ENCODE results near the gene GAS7.

GAS7 gene

GRCh38 chr17:10192461-10192860 is 5.9 kb downstream of the GAS7 start:
- peaks cover 16% of the 10 kb centered on the region for H3K27me3 Mint-ChIP-seq
- H3K36me3 Mint-ChIP-seq, result peaks cover 8% of the 10 kb centered on the region
- no peak overlapping the region for H3K4me3 Mint-ChIP-seq
- ATAC-seq, result no peak
- no peaks in the 10 kb centered on the region for H3K4me1 Mint-ChIP-seq
- no peak overlapping the region for H3K27ac Mint-ChIP-seq
- H3K9me3 Mint-ChIP-seq, result peaks cover 16% of the 10 kb centered on the region

GRCh38 chr17:10187456-10187855 is 10.9 kb downstream of the GAS7 start:
- H3K4me1 Mint-ChIP-seq, result no peaks in the 10 kb centered on the region
- H3K36me3 Mint-ChIP-seq, result no peaks in the 10 kb centered on the region
- ATAC-seq, result no peak
- no peaks in the 10 kb centered on the region for H3K9me3 Mint-ChIP-seq
- no peak overlapping the region for H3K27ac Mint-ChIP-seq
- H3K4me3 Mint-ChIP-seq, result no peak overlapping the region
- H3K27me3 Mint-ChIP-seq, result no peaks in the 10 kb centered on the region

GRCh38 chr17:10186771-10187410 is 11.5 kb downstream of the GAS7 start:
- ATAC-seq, result no peak

GRCh38 chr17:10183931-10184930 is 14.2 kb downstream of the GAS7 start:
- Mint-ChIP-seq H3K27ac (no peak overlapping the region), H3K36me3 (no peaks in the 10 kb centered on the region), H3K27me3 (no peaks in the 10 kb centered on the region), H3K9me3 (no peaks in the 10 kb centered on the region), H3K4me3 (no peak overlapping the region), H3K4me1 (no peaks in the 10 kb centered on the region)
- no peak for ATAC-seq

More at GRCh38 chr17:10186771-10187410, 11.5 kb downstream of the GAS7 start:
- Mint-ChIP-seq H3K4me1 (no peaks in the 10 kb centered on the region), H3K36me3 (no peaks in the 10 kb centered on the region), H3K27me3 (no peaks in the 10 kb centered on the region), H3K9me3 (no peaks in the 10 kb centered on the region), H3K27ac (no peak overlapping the region), H3K4me3 (no peak overlapping the region)

- Mint-ChIP-seq H3K36me3 (no peaks in the 10 kb centered on the region), H3K9me3 (no peaks in the 10 kb centered on the region), H3K4me3 (no peak overlapping the region), H3K4me1 (no peaks in the 10 kb centered on the region), H3K27me3 (no peaks in the 10 kb centered on the region), H3K27ac (no peak overlapping the region)
- ATAC-seq, result no peak
These were observed 15.6 kb downstream of the GAS7 start for GRCh38 chr17:10182785-10183184.

GRCh38 chr17:10178506-10178991 is 19.9 kb downstream of the GAS7 start:
- Mint-ChIP-seq H3K4me1 (no peaks in the 10 kb centered on the region), H3K4me3 (no peak overlapping the region), H3K27ac (no peak overlapping the region), H3K36me3 (no peaks in the 10 kb centered on the region), H3K9me3 (no peaks in the 10 kb centered on the region), H3K27me3 (no peaks in the 10 kb centered on the region)
- ATAC-seq, result no peak

GRCh38 chr17:10177913-10178505 is 20.4 kb downstream of the GAS7 start:
- Mint-ChIP-seq H3K27me3 (no peaks in the 10 kb centered on the region), H3K36me3 (no peaks in the 10 kb centered on the region), H3K4me3 (no peak overlapping the region), H3K9me3 (peaks cover under 1% of the 10 kb centered on the region), H3K4me1 (no peaks in the 10 kb centered on the region), H3K27ac (no peak overlapping the region)
- ATAC-seq, result no peak

GRCh38 chr17:10177131-10177912 is 21.1 kb downstream of the GAS7 start:
- Mint-ChIP-seq H3K4me1 (peaks cover 4% of the 10 kb centered on the region), H3K27ac (no peak overlapping the region), H3K4me3 (no peak overlapping the region), H3K27me3 (peaks cover 4% of the 10 kb centered on the region), H3K36me3 (no peaks in the 10 kb centered on the region), H3K9me3 (peaks cover 4% of the 10 kb centered on the region)
- ATAC-seq, result no peak

GRCh38 chr17:10173913-10174312 is 24.5 kb downstream of the GAS7 start:
- H3K36me3 Mint-ChIP-seq, result no peaks in the 10 kb centered on the region
- no peak overlapping the region for H3K4me3 Mint-ChIP-seq
- H3K27me3 Mint-ChIP-seq, result peaks cover 9% of the 10 kb centered on the region
- H3K9me3 Mint-ChIP-seq, result peaks cover 10% of the 10 kb centered on the region
- ATAC-seq, result no peak
- H3K4me1 Mint-ChIP-seq, result peaks cover 11% of the 10 kb centered on the region
- no peak overlapping the region for H3K27ac Mint-ChIP-seq

- H3K9me3 Mint-ChIP-seq, result peaks cover 10% of the 10 kb centered on the region
- no peak overlapping the region for H3K27ac Mint-ChIP-seq
- no peak for ATAC-seq
- H3K36me3 Mint-ChIP-seq, result no peaks in the 10 kb centered on the region
- H3K27me3 Mint-ChIP-seq, result peaks cover 9% of the 10 kb centered on the region
- H3K4me3 Mint-ChIP-seq, result no peak overlapping the region
- peaks cover 11% of the 10 kb centered on the region for H3K4me1 Mint-ChIP-seq
These were observed 25.6 kb downstream of the GAS7 start for GRCh38 chr17:10172778-10173177.

GRCh38 chr17:10172241-10172741 is 26.1 kb downstream of the GAS7 start:
- Mint-ChIP-seq H3K36me3 (no peaks in the 10 kb centered on the region), H3K27ac (peak overlapping the region; percentile 31), H3K9me3 (peaks cover 10% of the 10 kb centered on the region), H3K4me1 (peaks cover 11% of the 10 kb centered on the region), H3K27me3 (peaks cover 9% of the 10 kb centered on the region), H3K4me3 (peak overlapping the region; percentile 21)
- ATAC-seq, result peak; percentile 63

- H3K4me3 Mint-ChIP-seq, result no peak overlapping the region
- H3K27me3 Mint-ChIP-seq, result peaks cover 9% of the 10 kb centered on the region
- ATAC-seq, result peak; percentile 41
- peaks cover 11% of the 10 kb centered on the region for H3K4me1 Mint-ChIP-seq
- H3K9me3 Mint-ChIP-seq, result peaks cover 10% of the 10 kb centered on the region
- H3K27ac Mint-ChIP-seq, result peak overlapping the region; percentile 31
- no peaks in the 10 kb centered on the region for H3K36me3 Mint-ChIP-seq
These were observed 26.8 kb downstream of the GAS7 start for GRCh38 chr17:10171581-10171981.

GRCh38 chr17:10171122-10171571 is 27.3 kb downstream of the GAS7 start:
- H3K4me3 Mint-ChIP-seq, result no peak overlapping the region
- peaks cover 9% of the 10 kb centered on the region for H3K27me3 Mint-ChIP-seq
- H3K4me1 Mint-ChIP-seq, result peaks cover 11% of the 10 kb centered on the region
- H3K36me3 Mint-ChIP-seq, result no peaks in the 10 kb centered on the region
- no peak overlapping the region for H3K27ac Mint-ChIP-seq
- H3K9me3 Mint-ChIP-seq, result peaks cover 10% of the 10 kb centered on the region
- ATAC-seq, result no peak

- ATAC-seq, result no peak
- Mint-ChIP-seq H3K36me3 (no peaks in the 10 kb centered on the region), H3K4me1 (peaks cover 11% of the 10 kb centered on the region), H3K27me3 (peaks cover 9% of the 10 kb centered on the region), H3K4me3 (no peak overlapping the region), H3K9me3 (peaks cover 10% of the 10 kb centered on the region), H3K27ac (no peak overlapping the region)
These were observed 28.2 kb downstream of the GAS7 start for GRCh38 chr17:10170233-10170632.

Data from stimulated activated memory B cell treated with anti-CD40 and anti-IgM and Interleukin-4, amounts not matched to agents 10 μg/mL and 1 μg/mL and 100 μg/mL, for 72 hours (primary cell).